ENCODE data around the gene TGM6. TPM values are rescaled to one million over a fixed set of nuclear protein-coding genes. Genes with fewer than 3 reads are reported as not detected.

The TGM6 gene
- total RNA-seq, 4 donors from 2014 or later, result not detected

GRCh38 chr20:2459981-2460751 lies 79.5 kb downstream of the TGM6 start:
- no peak for ATAC-seq (ENCODE audit: low FRiP score)

GRCh38 chr20:2460752-2461424 lies 80.2 kb downstream of the TGM6 start:
- DNase-seq (ENCODE audit: low spot score) (no peak), ATAC-seq (ENCODE audit: low FRiP score) (no peak)
- no peak for TF ChIP-seq CTCF (IDR thresholded peaks at IDR 0.05)

More at GRCh38 chr20:2459981-2460751, 79.5 kb downstream of the TGM6 start:
- no peak for TF ChIP-seq CTCF (IDR thresholded peaks at IDR 0.05)
- DNase-seq (ENCODE audit: low spot score), result no peak

- no peak for DNase-seq (ENCODE audit: low spot score)
- TF ChIP-seq CTCF (IDR thresholded peaks at IDR 0.05), result no peak
- no peak for ATAC-seq (ENCODE audit: low FRiP score)
Observed at GRCh38 chr20:2462484-2462883, 81.8 kb downstream of the TGM6 start.

GRCh38 chr20:2463616-2464365 lies 83.1 kb downstream of the TGM6 start:
- no peak for TF ChIP-seq CTCF (IDR thresholded peaks at IDR 0.05)
- DNase-seq (ENCODE audit: low spot score) (no peak), ATAC-seq (ENCODE audit: low FRiP score) (no peak)

- TF ChIP-seq CTCF (IDR thresholded peaks at IDR 0.05), result no peak
- no peak for DNase-seq (ENCODE audit: low spot score)
- ATAC-seq (ENCODE audit: low FRiP score), result no peak
Observed at GRCh38 chr20:2465100-2465499, 84.4 kb downstream of the TGM6 start.

GRCh38 chr20:2467412-2467811 lies 86.7 kb downstream of the TGM6 start:
- DNase-seq (ENCODE audit: low spot score), result no peak
- ATAC-seq (ENCODE audit: low FRiP score), result no peak
- no peak for TF ChIP-seq CTCF (IDR thresholded peaks at IDR 0.05)

Measured in omental fat pad (tissue), 4 donors.